PC-3 (cell line): ENCODE results near the gene MOB3A. TPM values are rescaled to one million over a fixed set of nuclear protein-coding genes. Genes with fewer than 3 reads are reported as not detected.
"Not testable (repeated sequence)": the region's sequence is repeated elsewhere in the genome, so short reads cannot be mapped to it uniquely, and the experiment has no call there.

Experiments
- ATAC-seq: fragments of 200-7000 bp; cut with Tn5 transposase; 2 replicates; pipeline ENCODE4 v1.9.1; 2020; ENCODE audit warnings: mild to moderate bottlenecking, moderate library complexity
- BruUV-seq: library from RNA; stranded (reverse); fragments of 400-500 nt; replicated peaks from 2 replicates; lab custom pipeline; 2021; lab: Mats Ljungman, UMichigan
- CTCF ChIA-PET: fragments of 300-600 bp; sonication (Branson Sonifier 250); formaldehyde crosslinking; loops from one replicate; lab custom pipeline; 2022; ENCODE audit warnings: antibody characterized with exemption; lab: Charles Lee
- POLR2A ChIA-PET: fragments of 300-600 bp; sonication (Branson Sonifier 250); formaldehyde crosslinking; loops from one replicate; lab custom pipeline; 2022; ENCODE audit warnings: antibody characterized with exemption; ENCODE audit not compliant: unreplicated experiment; lab: Charles Lee
- DNase-seq: peaks from one replicate; pipeline ENCODE4 v3.0.0-alpha.2; 2015
- H2AFZ ChIP-seq: fragments of 300-600 bp; sonication (generic); 2 replicates; pipeline ENCODE4 v1.6.0; 2016; ENCODE audit warnings: antibody characterized with exemption, low read length
- H3F3A ChIP-seq: fragments of 300-600 bp; sonication (generic); one replicate; pipeline ENCODE4 v1.6.0; 2017; ENCODE audit warnings: antibody characterized with exemption, low read length, control low read depth, mild to moderate bottlenecking; ENCODE audit not compliant: unreplicated experiment
- H3K27ac ChIP-seq: fragments of 300-600 bp; sonication (generic); 2 replicates; pipeline ENCODE4 v1.5.1; 2016; ENCODE audit warnings: mild to moderate bottlenecking, low read length
- H3K27me3 ChIP-seq: fragments of 300-600 bp; sonication (generic); 2 replicates; pipeline ENCODE4 v1.6.1; 2016; ENCODE audit warnings: low read length, mixed read lengths
- H3K36me3 ChIP-seq: fragments of 300-600 bp; sonication (generic); 2 replicates; pipeline ENCODE4 v1.6.1; 2016; ENCODE audit warnings: low read depth, mixed run types, low read length, mixed read lengths
- H3K4me1 ChIP-seq: fragments of 300-600 bp; sonication (generic); 2 replicates; pipeline ENCODE4 v1.5.1; 2016; ENCODE audit warnings: low read length; ENCODE audit not compliant: insufficient read depth
- H3K4me2 ChIP-seq: fragments of 300-600 bp; sonication (generic); 2 replicates; pipeline ENCODE4 v1.6.0; 2016; ENCODE audit warnings: low read length
- H3K4me3 ChIP-seq: fragments of 300-600 bp; sonication (generic); 2 replicates; pipeline ENCODE4 v1.5.1; 2016; ENCODE audit warnings: mild to moderate bottlenecking, low read length, mixed read lengths
- H3K79me2 ChIP-seq: fragments of 300-600 bp; sonication (generic); 2 replicates; pipeline ENCODE4 v1.6.1; 2017; ENCODE audit warnings: low read length, mixed read lengths
- H3K9ac ChIP-seq: fragments of 300-600 bp; sonication (generic); 2 replicates; pipeline ENCODE4 v1.6.0; 2016; ENCODE audit warnings: mild to moderate bottlenecking, low read length
- H3K9me2 ChIP-seq: fragments of 300-600 bp; sonication (generic); replicated peaks from 2 replicates; pipeline ENCODE4 v1.6.1; 2016; ENCODE audit warnings: mixed run types, low read length, mixed read lengths
- H3K9me3 ChIP-seq: fragments of 300-600 bp; sonication (generic); 2 replicates; pipeline ENCODE4 v1.6.1; 2016; ENCODE audit warnings: low read length, mixed read lengths
- H4K20me1 ChIP-seq: fragments of 300-600 bp; sonication (generic); 2 replicates; pipeline ENCODE4 v1.6.1; 2016; ENCODE audit warnings: low read length, mixed read lengths
- EZH2 ChIP-seq: fragments of 300-600 bp; sonication (generic); IDR thresholded peaks from one replicate; pipeline ENCODE4 v1.6.1; 2017; ENCODE audit warnings: antibody characterized with exemption, mild to moderate bottlenecking, low read length; ENCODE audit not compliant: unreplicated experiment
- EZH2phosphoT487 ChIP-seq: fragments of 300-600 bp; sonication (generic); IDR thresholded peaks from 2 replicates; pipeline ENCODE4 v1.6.1; 2018; ENCODE audit warnings: mild to moderate bottlenecking, antibody characterized with exemption, low read length, borderline replicate concordance
- intact Hi-C: fragments of 100-400 bp; cut with micrococcal nuclease; formaldehyde crosslinking; loops from 2 replicates; pipeline ENCODE4 v1.9.0; 2023
- total RNA-seq: library from RNA; depleted of rRNA; stranded (reverse); fragments of >200 nt; gene quantifications from 2 replicates; pipeline ENCODE4 v1.2.3, GENCODE V29; 2014
- TF ChIP-seq, protein P1 (sequence below): fragments of 300-600 bp; sonication (generic); conservative IDR thresholded peaks from 2 replicates; pipeline ENCODE4 v1.5.1; 2017; ENCODE audit warnings: antibody characterized with exemption, low read depth, mild to moderate bottlenecking, low read length

MOB3A gene
- total RNA-seq, 1 experiment from 2014 or later: 15.1 TPM

- Histone ChIP-seq H3K4me1 (no peaks in the 10 kb centered on the region), H3K9me3 (no peaks in the 10 kb centered on the region), H3K4me3 (no peak overlapping the region), H3K79me2 (no peaks in the 10 kb centered on the region), H3K9ac (no peak overlapping the region), H2AFZ (no peak overlapping the region), H3K27me3 (no peaks in the 10 kb centered on the region), H3K36me3 (peaks cover 4% of the 10 kb centered on the region; the same call in 1 of the 2 replicates), H4K20me1 (no peaks in the 10 kb centered on the region), H3K9me2 (no peaks in the 10 kb centered on the region), H3K27ac (no peak overlapping the region), H3K4me2 (no peak overlapping the region), H3F3A (no peaks in the 10 kb centered on the region)
- no peak for DNase-seq
- POLR2A ChIA-PET: no interaction called here
- TF ChIP-seq EZH2phosphoT487 (no peak), EZH2 (no peak)
- TF ChIP-seq, protein P1, sequence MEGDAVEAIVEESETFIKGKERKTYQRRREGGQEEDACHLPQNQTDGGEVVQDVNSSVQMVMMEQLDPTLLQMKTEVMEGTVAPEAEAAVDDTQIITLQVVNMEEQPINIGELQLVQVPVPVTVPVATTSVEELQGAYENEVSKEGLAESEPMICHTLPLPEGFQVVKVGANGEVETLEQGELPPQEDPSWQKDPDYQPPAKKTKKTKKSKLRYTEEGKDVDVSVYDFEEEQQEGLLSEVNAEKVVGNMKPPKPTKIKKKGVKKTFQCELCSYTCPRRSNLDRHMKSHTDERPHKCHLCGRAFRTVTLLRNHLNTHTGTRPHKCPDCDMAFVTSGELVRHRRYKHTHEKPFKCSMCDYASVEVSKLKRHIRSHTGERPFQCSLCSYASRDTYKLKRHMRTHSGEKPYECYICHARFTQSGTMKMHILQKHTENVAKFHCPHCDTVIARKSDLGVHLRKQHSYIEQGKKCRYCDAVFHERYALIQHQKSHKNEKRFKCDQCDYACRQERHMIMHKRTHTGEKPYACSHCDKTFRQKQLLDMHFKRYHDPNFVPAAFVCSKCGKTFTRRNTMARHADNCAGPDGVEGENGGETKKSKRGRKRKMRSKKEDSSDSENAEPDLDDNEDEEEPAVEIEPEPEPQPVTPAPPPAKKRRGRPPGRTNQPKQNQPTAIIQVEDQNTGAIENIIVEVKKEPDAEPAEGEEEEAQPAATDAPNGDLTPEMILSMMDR: no peak
- intact Hi-C loops: no loop called here
- BruUV-seq: no TSS peak
- ATAC-seq: no peak
- CTCF ChIA-PET: no interaction called here
Measured at GRCh38 chr19:2132191-2132590, 36.1 kb upstream of the MOB3A start.

GRCh38 chr19:2131012-2131975, 35.2 kb upstream of the MOB3A start:
- H3K36me3 ChIP-seq, H3K4me1 ChIP-seq, H3K27me3 ChIP-seq, POLR2A ChIA-PET, H2AFZ ChIP-seq, H3K9me2 ChIP-seq, H3K9me3 ChIP-seq, H3K9ac ChIP-seq, BruUV-seq, H3K27ac ChIP-seq, DNase-seq, ATAC-seq, H4K20me1 ChIP-seq, H3F3A ChIP-seq, H3K4me3 ChIP-seq, H3K4me2 ChIP-seq, intact Hi-C loops, CTCF ChIA-PET, H3K79me2 ChIP-seq: not testable (repeated sequence)

DNA sequence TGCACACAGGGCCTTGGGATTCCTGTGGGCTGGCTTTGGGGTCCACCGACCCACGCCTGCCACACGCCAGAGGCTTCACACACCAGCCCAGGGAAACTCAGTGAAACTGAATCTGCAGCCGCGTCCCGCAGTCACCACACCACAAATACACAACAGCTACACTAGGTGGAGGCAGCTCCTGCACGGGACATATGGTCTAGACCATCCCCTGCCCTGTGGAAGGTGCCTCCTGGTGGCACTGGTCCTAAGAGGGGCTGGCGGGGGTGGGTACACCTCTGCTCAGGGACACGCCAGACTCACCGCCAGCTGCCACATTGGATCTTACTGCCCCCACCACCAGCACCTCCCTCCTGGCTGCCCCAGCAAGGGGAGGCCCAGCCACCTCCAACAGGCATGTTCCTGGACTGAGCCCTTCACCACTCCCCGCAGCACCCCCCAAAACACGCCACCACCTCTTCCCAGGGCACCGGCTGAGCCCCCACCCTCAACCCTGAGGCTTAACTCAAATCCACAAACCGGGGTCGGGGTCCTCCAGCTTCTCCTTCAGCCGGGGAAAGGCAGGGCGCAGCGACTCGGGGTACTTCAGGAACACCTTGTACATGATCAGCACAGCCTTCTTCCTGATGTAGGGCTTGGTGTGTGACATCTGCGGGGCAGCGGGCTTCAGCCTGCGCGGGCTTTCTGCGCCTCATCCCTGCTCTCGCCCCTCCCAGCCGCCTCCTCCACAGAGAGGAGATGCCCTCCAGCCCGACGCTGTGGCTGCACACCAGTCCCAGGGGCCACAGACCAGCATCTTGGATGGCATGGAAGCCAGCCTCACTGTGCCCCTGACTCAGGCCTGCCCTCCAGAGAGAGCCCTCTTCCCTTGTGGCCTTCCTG, 34.0 kb upstream of the MOB3A start:
- TF ChIP-seq EZH2 (no peak), EZH2phosphoT487 (no peak)
- TF ChIP-seq, protein P1: no peak
- H3K27ac ChIP-seq: no peak overlapping the region
- DNase-seq (no peak), ATAC-seq (no peak)
- no peak overlapping the region for H2AFZ ChIP-seq
- H3K9me3 ChIP-seq: no peaks in the 10 kb centered on the region
- no peaks in the 10 kb centered on the region for H3K79me2 ChIP-seq
- H3K36me3 ChIP-seq: peaks cover 7% of the 10 kb centered on the region; the same call in 1 of the 2 replicates
- intact Hi-C loops: no loop called here
- H3K9ac ChIP-seq: no peak overlapping the region
- no TSS peak for BruUV-seq
- H4K20me1 ChIP-seq: no peaks in the 10 kb centered on the region
- ChIA-PET CTCF (no interaction called here), POLR2A (no interaction called here)
- no peak overlapping the region for H3K4me3 ChIP-seq
- no peaks in the 10 kb centered on the region for H3K9me2 ChIP-seq
- no peaks in the 10 kb centered on the region for H3K27me3 ChIP-seq
- no peaks in the 10 kb centered on the region for H3F3A ChIP-seq
- H3K4me1 ChIP-seq: no peaks in the 10 kb centered on the region
- H3K4me2 ChIP-seq: no peak overlapping the region
